GM12891 (cell line): ENCODE data around the gene MTREX.
"Not testable (repeated sequence)": the region's sequence is repeated elsewhere in the genome, so short reads cannot be mapped to it uniquely, and the experiment has no call there.

Source experiments
- DNase-seq: peaks from one replicate; pipeline ENCODE4 v3.0.0; 2011; ENCODE audit warnings: low spot score; ENCODE audit not compliant: insufficient read length
- FAIRE-seq: peaks from 2 replicates; lab custom pipeline; 2011; peaks lifted over from hg19 to GRCh38; lab: Jason Lieb, UNC
- PAX5 ChIP-seq: IDR thresholded peaks from 2 replicates; pipeline ENCODE4 v1.6.1; 2011; ENCODE audit warnings: low read length, moderate library complexity, mild to moderate bottlenecking; ENCODE audit not compliant: insufficient read depth, severe bottlenecking
- POLR2A ChIP-seq: IDR thresholded peaks from 2 replicates; pipeline ENCODE4 v1.6.1; 2011; ENCODE audit warnings: low read depth, low read length, control low read depth
- POLR2AphosphoS5 ChIP-seq: IDR thresholded peaks from 2 replicates; pipeline ENCODE4 v1.6.1; 2011; ENCODE audit warnings: low read depth, low read length, control low read depth
- POU2F2 ChIP-seq: IDR thresholded peaks from 2 replicates; pipeline ENCODE4 v1.6.1; 2011; ENCODE audit warnings: low read depth, mild to moderate bottlenecking, control low read depth, low read length, moderate library complexity
- SPI1 ChIP-seq: IDR thresholded peaks from 2 replicates; pipeline ENCODE4 v1.6.1; 2011; ENCODE audit warnings: low read depth, low read length, control low read depth
- TAF1 ChIP-seq: IDR thresholded peaks from 2 replicates; pipeline ENCODE4 v1.6.1; 2011; ENCODE audit warnings: low read depth, low read length, control low read depth

The MTREX gene

DNA sequence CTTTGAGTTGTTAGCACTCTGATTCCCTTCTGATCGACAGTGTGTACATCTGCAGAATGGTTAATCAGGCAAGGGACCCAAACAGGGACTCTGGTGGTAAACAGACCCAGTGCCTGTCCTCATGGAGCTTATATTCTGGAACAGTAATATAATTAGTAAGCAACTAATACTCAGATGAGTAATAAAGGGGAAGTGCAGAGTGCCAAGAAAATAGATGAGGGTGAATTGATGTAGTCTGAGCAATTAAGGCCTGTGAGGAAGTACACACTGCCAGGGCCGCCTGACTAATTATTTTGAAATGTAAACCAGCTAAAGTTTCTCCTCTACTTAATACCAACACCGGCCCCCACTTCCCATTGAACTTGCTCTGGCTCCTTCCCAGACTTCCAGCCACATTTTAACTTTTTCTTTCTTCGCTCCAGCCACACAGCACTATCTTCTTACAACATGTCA lies 4.5 kb upstream of the MTREX start:
- no peak for DNase-seq
- no peak for FAIRE-seq
- TF ChIP-seq POLR2A = no peak
- TF ChIP-seq SPI1 = peak; percentile 90

DNA sequence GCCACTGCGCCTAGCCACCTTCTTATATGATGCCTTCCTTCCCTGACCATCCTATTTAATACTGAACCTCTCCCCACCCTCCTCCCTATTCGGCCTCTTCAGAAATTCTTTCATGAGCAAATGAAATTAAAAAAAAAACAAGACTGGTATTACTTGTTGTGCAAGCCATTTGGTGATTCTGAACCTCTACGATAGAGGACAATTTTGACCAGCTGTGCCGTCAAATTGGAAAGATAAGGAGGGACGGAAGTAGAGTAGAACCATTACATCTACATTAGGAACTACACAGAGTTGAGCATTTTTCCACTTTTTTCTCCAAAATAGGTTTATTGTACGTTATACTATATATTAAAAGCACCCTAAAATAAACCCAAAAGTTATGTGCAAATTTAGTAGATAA lies 3.2 kb upstream of the MTREX start:
- no peak for TF ChIP-seq POU2F2
- FAIRE-seq = no peak
- DNase-seq = no peak

DNA sequence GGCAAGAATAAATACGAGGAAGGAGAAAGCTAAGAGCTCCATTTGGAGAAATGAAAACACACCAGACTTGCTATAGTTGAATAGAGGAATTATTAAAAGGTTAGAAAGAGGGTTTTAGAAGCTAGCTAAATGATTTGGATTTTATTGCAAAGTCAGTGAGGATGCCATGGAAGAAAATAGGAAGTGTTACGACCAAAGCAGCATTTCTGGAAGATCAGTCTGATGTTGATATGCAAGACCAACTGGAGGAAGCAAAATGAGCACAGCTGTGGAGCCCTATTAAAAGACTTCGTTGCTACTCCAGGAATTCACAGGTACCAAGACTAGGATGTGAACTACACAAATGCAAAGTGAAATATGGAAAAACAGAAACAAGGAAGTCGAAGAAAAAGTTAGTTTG lies 2.4 kb upstream of the MTREX start:
- TF ChIP-seq SPI1 (no peak), TAF1 (no peak), POLR2A (no peak), POLR2AphosphoS5 (no peak), PAX5 (no peak), POU2F2 (no peak)
- FAIRE-seq (no peak), DNase-seq (no peak)

DNA sequence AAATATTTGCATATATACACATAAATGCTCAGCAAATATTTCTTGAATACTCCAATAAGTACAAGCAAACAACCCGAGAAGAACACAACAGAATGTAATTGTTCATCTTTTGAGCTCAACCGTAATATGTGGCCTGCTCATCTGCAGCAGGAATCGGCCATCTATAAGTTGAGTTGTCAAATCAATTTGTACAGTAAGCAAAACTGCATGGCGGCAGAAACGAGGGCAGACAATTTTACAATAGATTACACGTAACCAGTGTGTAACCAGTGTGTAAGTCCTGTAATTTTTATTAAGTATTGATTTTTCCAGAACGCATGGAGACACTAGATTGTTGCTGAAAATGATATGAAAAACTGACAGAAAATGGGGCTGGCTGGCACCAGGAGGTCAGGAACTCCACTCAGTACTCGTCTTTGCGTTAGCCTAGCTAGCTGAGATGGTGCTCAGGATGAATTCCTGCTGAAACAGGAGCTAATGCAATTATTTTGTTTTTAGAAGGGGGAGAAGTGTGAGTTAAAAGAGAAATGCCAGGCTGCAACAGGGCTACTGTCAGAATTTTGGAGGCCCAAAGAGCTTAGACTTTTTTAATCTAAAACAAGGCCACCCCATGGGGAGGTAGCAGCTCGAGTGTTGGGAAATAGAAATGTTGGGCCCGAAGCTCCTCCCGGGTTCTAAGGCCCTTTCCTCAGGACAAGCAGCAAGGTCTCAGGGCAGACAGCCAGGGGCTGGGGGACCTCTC lies 977 bp upstream of the MTREX start:
- TF ChIP-seq TAF1 (no peak), POLR2A (no peak), SPI1 (no peak), POLR2AphosphoS5 (no peak), POU2F2 (no peak), PAX5 (no peak)
- no peak for DNase-seq
- peak; percentile 77 for FAIRE-seq

DNA sequence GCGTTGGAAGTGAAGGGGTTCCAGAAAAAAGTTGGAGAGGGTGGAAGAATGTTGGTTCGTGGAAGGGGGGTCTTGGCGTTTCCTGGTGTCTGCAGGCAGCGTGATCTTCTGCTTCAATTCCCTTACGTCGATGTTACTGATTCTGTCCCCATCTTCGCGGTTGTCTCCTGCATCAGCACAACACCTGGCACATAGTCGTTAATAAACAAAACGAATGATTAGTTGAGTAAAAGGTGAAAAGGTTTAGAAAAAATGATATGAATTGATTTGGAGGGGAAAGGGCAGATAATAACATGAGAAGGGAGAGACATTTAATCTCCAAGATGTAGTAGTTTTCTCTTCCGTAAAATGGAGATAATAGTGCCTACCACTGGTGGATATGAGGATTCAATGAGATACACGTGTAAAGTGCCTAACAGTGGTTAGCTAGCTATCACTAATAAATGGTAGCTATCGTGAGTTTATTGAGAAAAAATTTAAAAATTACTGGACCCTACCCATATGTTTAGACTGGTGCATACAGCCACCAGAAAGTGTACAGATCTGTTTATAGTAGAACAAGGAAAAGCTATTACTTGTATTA lies 556 bp downstream of the MTREX start:
- no peak; the same call in 1 of the 2 replicates for TF ChIP-seq POLR2AphosphoS5
- no peak for TF ChIP-seq PAX5
- no peak for TF ChIP-seq TAF1
- no peak for TF ChIP-seq POU2F2
- TF ChIP-seq POLR2A = no peak
- TF ChIP-seq SPI1 = no peak
- FAIRE-seq (no peak), DNase-seq (no peak)

DNA sequence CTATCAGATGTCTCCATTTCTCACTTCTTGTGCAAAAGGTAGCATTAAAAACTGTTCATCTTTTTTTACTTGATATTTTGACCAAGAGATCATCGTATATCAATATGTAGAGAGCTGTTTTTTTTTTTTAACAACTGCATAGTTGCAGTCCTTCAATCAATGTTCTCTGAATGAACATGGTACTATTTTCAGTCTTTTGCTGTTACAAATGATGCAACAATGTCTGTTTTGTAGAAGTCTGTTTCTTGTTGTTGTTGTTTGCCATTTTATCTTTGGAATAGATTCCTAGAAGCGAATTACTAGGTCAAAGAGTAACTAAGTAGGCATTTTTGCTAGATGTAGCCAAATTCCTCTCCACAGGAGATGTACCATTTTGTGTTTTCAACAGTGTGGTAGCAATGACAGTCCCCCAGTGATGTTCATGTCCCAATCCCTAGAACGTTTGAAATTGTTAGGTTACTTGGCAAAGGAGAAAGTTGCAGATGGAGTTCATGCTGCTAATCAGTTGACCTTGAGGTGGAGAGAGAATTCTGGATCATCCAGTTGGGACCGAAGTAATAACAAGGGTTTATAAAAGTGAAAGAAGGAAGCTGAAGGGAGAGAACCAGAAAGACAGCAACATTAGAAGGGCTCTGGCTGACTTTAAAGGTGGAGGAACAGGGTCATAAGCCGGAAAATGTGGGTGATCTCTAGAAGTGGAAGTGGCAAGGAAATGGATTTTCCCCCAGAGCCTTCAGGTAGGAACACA lies 6.3 kb downstream of the MTREX start:
- no peak for TF ChIP-seq POLR2A
- no peak for TF ChIP-seq PAX5
- no peak for TF ChIP-seq POU2F2
- no peak for TF ChIP-seq TAF1
- no peak for TF ChIP-seq SPI1
- TF ChIP-seq POLR2AphosphoS5 = no peak
- FAIRE-seq = peak; percentile 43

DNA sequence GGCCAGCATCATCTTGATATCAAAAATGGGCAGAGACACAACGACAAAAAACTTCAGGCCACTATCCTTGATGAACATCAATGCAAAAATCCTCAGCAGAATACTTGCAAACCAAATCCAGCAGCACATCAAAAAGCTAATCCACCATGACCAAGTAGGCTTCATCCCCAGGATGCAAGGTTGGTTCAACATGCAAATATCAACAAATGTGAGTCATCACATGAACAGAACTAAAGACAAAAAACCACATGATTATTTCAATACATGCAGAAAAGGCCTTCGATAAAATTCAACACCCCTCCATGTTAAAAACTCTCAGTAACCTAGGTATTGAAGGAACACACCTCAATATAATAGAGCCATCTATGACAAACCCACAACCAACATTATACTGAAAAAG lies 8.5 kb downstream of the MTREX start:
- DNase-seq (no peak), FAIRE-seq (peak; percentile 26)
- TF ChIP-seq SPI1 (no peak), POLR2A (no peak), PAX5 (no peak), POU2F2 (peak; percentile 61; the same call in 1 of the 2 replicates)

More for the DNA sequence above, 6.3 kb downstream of the MTREX start:
- DNase-seq = no peak

DNA sequence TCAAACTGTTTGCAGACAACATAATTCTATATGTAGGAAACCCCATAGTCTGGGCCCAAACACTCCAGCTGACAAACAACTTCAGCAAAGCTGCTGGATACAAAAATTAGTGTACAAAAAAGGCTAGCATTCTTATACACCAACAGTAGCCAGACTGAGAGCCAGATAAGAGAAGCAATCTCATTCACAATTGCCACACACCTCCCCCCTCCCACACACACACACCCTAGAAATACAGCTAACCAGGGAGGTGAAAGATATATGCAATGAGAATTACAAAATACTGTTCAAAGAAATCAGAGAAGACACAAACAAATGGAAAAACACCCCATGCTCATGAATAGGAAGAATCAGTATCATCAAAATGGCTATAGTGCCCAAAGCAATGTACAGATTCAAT lies 9.0 kb downstream of the MTREX start:
- TF ChIP-seq PAX5 = no peak
- no peak for TF ChIP-seq SPI1
- no peak for TF ChIP-seq POU2F2
- no peak for TF ChIP-seq POLR2A
- DNase-seq (no peak), FAIRE-seq (no peak)

DNA sequence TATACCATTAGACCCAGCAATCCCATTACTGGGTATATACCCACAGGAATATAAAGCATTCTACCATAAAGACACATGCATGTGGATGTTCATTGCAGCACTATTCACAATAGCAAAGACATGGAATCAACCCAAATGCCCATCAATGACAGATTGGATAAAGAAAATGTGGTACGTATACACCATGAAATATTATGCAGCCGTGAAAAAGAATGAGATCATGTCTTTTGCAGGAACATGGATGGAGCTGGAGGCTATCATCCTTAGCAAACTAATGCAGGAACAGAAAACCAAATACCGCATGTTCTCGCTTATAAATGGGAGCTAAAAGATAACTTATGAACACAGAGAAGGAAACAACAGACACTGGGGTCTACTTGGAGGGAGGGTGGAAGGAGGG lies 10.4 kb downstream of the MTREX start:
- FAIRE-seq, DNase-seq: not testable (repeated sequence)

DNA sequence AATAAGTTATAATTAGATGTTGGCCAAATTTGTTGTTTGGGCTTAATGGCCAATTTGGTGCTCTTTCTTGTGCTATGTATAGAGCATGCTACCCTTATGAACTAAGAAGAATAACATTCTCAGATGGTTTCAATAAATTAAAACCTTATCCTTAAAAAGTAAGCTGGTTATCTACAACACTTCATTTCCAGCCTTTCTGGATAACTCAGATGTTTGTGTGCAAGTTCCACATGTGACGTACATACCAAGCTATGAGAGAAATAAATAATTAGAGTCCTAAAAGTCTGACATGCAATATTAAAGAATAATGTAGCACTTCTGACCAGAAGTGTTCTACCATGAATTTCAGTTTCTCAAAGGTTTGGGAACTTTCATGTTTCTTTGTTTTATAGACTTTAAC lies 11.7 kb downstream of the MTREX start:
- FAIRE-seq = no peak
- no peak for DNase-seq
- no peak for TF ChIP-seq POU2F2
- TF ChIP-seq SPI1 = no peak

DNA sequence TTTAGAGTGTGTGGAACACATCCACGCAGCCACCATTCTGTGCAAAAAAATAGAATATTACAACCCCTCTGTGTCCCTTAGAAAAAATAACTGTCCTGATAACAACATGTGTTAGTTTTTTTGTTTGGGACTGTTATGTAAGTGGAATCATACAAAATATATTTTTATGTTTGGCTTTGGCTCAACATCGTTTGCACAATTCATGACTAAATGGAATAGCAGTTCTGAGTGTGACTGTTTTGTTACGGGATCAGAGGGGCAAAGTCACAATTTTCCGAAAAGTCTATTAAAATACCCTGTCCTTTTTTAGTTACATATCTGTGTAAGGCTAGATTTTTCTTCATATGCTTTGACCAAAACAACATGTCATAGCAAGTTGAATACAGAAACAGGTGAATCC lies 12.8 kb downstream of the MTREX start:
- TF ChIP-seq SPI1 (no peak), TAF1 (no peak), POLR2AphosphoS5 (no peak), PAX5 (no peak), POLR2A (no peak), POU2F2 (no peak)
- no peak for FAIRE-seq
- no peak for DNase-seq
